ENCODE results near the gene TMCC1.

TMCC1 gene

GRCh38 chr3:129632056-129632455 is 261.5 kb downstream of the TMCC1 start:
- DNase-seq (ENCODE audit: low spot score) = no peak
- TF ChIP-seq CTCF (IDR thresholded peaks at IDR 0.05; ENCODE audit: borderline replicate concordance, control extremely low read depth, extremely low read depth, insufficient read depth, missing control alignments) = no peak
- in situ Hi-C loops (cut with MboI; ENCODE audit: low sequenced_read_pairs, unreplicated experiment) = loop anchor here (10.0 kb wide), 1 partner anchor 303 kb away; no protein-coding TSS in a partner anchor

GRCh38 chr3:129629011-129629410 is 264.5 kb downstream of the TMCC1 start:
- no peak for DNase-seq (ENCODE audit: low spot score)
- in situ Hi-C loops (cut with MboI; ENCODE audit: low sequenced_read_pairs, unreplicated experiment) = no loop called here
- no peak for TF ChIP-seq CTCF (IDR thresholded peaks at IDR 0.05; ENCODE audit: borderline replicate concordance, control extremely low read depth, extremely low read depth, insufficient read depth, missing control alignments)

GRCh38 chr3:129628169-129628522 is 265.4 kb downstream of the TMCC1 start:
- in situ Hi-C loops (cut with MboI; ENCODE audit: low sequenced_read_pairs, unreplicated experiment) = no loop called here
- no peak for DNase-seq (ENCODE audit: low spot score)
- TF ChIP-seq CTCF (IDR thresholded peaks at IDR 0.05; ENCODE audit: borderline replicate concordance, control extremely low read depth, extremely low read depth, insufficient read depth, missing control alignments) = no peak

GRCh38 chr3:129627350-129628168 is 266.0 kb downstream of the TMCC1 start:
- DNase-seq (ENCODE audit: low spot score) = peak; percentile 88
- peak; percentile 82 for TF ChIP-seq CTCF (IDR thresholded peaks at IDR 0.05; ENCODE audit: borderline replicate concordance, control extremely low read depth, extremely low read depth, insufficient read depth, missing control alignments)
- in situ Hi-C loops (cut with MboI; ENCODE audit: low sequenced_read_pairs, unreplicated experiment) = no loop called here

GRCh38 chr3:129626744-129627349 is 266.7 kb downstream of the TMCC1 start:
- DNase-seq (ENCODE audit: low spot score) = peak; percentile 98
- TF ChIP-seq CTCF (IDR thresholded peaks at IDR 0.05; ENCODE audit: borderline replicate concordance, control extremely low read depth, extremely low read depth, insufficient read depth, missing control alignments) = no peak
- in situ Hi-C loops (cut with MboI; ENCODE audit: low sequenced_read_pairs, unreplicated experiment) = no loop called here

GRCh38 chr3:129625072-129625874 is 268.2 kb downstream of the TMCC1 start:
- in situ Hi-C loops (cut with MboI; ENCODE audit: low sequenced_read_pairs, unreplicated experiment) = no loop called here
- peak; percentile 32 for DNase-seq (ENCODE audit: low spot score)
- no peak for TF ChIP-seq CTCF (IDR thresholded peaks at IDR 0.05; ENCODE audit: borderline replicate concordance, control extremely low read depth, extremely low read depth, insufficient read depth, missing control alignments)

All from GM13976 (cell line).